HG03342 (cell line): ENCODE results near the gene WDR17.

Experiments
- ATAC-seq: cut with Tn5 transposase; IDR thresholded peaks from one replicate; pipeline ENCODE4 v1.9.1; 2021; ENCODE audit warnings: mild to moderate bottlenecking, moderate library complexity; ENCODE audit not compliant: unreplicated experiment

WDR17 gene

GRCh38 chr4:176065435-176066291, at the start of gene WDR17:
Gene WDR17 (plus strand): TSS chr4:176065841. CDS start chr4:176111581, 45,740 bp downstream.
- peak; percentile 100 for ATAC-seq

DNA sequence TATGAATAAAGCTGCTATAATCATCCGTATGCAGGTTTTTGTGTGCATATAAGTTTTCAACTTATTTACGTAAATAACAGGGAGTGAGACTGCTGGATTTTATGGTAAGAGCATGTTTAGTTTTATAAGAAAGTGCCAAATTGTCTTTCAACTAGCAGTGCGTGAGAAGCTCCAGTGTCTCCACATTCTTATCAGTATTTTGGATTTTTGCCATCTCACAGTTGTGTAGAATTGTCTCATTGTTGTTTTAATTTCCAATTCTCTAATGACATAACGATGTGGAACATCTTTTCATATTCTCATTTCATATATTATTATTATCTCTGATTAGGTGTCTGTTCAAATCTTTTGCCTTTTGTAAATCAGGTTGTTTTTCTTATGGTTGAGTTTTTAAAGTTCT, 49.0 kb upstream of the WDR17 start:
- no peak for ATAC-seq

GRCh38 chr4:176020481-176021085, 45.1 kb upstream of the WDR17 start:
- ATAC-seq: no peak

DNA sequence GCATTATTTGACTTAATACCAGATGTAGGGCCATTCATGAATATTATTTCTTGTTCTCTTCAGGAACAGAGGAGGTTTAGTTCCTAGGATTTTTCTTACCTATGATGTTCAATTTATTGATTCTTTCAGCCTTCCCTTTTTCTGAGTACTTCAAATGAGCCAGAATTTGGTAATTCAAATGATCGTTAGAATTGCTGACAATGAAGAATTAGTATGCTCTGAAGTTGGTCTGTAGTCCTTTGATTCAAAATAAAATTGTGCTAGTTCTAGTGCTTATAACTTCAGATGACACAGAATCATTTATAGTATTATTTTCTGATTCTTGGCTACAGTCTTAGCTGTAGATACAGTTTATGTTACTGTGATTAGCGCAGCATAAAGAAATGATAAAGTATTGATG, 35.2 kb upstream of the WDR17 start:
- no peak for ATAC-seq

DNA sequence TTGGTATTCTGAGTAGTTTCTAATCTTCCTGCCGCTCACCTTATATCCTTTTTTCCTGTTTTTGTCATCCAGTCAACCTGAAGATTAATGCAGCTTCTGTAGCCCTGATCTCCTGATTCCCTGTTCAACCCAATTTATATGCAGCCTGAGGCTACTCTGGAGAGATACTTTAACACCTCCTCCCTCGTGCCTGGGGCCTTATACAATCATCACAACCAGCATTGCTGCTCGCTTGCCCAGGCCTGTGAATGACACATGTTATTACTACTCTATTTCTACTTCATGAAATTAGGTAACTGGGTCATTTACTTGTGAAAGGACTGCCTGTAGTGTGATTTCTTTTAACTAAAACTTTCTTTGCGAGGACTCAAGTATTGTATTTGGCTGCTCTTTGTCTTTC, 33.7 kb upstream of the WDR17 start:
- ATAC-seq: no peak

DNA sequence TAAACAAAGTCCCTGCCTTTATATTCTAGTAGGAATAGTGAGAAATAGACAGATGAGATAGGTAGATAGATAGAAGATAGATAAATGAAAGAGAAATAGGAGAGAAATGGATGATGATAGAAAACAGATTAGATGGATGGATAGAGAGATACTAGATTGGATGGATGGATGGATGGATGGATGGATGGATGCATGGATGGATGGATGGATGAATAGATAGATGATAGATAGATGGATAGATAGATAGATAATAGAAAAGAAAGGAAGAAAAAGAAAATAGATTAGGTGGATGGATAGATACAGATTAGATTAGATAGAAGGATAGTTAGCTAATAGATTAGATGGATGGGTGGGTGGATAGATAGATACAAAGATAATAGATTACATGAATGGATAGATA, 33.2 kb upstream of the WDR17 start:
- no peak for ATAC-seq

DNA sequence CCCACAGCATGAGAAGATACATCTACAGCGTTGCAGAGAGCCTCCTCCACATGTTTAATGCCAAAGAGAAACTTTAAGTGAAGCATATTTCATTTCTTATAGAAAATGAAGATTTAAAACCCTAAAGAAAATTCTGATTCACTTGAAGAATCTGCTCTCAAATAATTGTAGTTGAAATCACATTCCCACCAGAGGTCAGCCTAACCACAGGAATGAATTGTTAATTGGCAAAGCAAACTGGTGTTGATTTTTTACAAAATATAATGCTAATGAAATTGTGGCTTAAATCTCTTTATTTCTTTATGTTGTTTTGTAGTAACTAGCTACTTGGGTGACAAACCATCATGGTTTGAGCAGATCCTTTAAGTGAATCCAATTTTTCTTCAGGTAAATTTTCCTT, 31.1 kb upstream of the WDR17 start:
- ATAC-seq: no peak

DNA sequence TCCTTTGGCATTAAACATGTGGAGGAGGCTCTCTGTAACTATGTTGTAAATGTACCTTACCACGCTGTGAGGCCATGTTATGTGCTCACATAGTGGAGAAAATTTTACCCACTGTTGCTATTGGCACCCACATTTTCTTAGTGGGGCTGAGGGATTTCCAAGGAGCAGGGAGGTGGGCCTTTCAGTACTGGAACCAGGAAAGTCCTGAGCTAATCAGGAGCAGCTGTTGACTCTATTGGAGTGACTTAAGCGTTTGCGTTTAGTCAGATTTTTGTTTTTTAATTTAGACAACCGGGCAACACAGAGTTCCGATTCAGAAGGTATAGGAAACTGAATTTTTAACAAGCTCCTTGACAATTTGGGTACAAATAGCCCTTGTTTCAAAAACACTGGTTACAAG, 30.7 kb upstream of the WDR17 start:
- ATAC-seq: no peak

- no peak for ATAC-seq
Measured at GRCh38 chr4:176036585-176037205, 28.9 kb upstream of the WDR17 start.

GRCh38 chr4:176038789-176039188, 26.9 kb upstream of the WDR17 start:
- ATAC-seq: no peak

GRCh38 chr4:176042195-176042594, 23.4 kb upstream of the WDR17 start:
- no peak for ATAC-seq

GRCh38 chr4:176043838-176044588, 21.6 kb upstream of the WDR17 start:
- ATAC-seq: no peak

DNA sequence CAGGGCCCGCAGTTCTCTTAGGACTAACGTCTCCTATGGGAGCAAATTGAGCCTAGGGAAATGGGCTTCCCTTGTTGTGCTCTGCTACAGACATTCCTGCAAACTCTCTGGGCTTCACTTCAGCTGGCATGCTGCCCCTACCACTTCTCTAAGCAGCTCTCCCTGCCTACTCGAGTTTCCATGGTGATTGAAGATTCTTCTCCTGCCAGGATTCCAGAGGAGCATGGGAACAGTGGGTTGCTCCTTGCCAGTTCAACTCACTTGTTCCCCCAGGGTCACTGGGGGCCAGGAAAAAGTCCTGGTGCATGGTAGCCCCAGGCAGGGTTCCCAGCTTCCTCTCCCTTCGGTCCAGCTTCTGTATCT, 21.1 kb upstream of the WDR17 start:
- no peak for ATAC-seq

DNA sequence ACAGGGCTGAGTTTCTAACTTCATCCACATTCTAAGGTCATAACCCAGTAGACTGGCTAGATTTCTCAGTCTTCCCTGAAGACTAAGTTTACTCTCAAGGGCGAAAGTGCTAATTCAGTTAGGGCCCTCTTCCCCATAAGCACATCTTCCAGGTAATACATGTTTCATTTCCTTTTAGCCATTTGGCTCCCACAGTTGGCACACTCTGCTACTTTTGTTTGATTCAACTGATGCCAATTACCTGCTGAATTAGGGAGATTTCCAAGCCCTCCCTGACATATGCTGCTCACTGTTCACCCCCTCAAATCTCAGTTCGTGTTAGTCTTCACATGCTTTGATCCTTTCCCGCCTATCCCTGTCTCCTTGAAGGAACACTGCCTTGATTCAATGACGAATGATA, 17.0 kb upstream of the WDR17 start:
- ATAC-seq: no peak

- peak; percentile 98 for ATAC-seq
Measured at GRCh38 chr4:176052744-176053143, 12.9 kb upstream of the WDR17 start.

GRCh38 chr4:176053785-176054184, 11.9 kb upstream of the WDR17 start:
- ATAC-seq: no peak

DNA sequence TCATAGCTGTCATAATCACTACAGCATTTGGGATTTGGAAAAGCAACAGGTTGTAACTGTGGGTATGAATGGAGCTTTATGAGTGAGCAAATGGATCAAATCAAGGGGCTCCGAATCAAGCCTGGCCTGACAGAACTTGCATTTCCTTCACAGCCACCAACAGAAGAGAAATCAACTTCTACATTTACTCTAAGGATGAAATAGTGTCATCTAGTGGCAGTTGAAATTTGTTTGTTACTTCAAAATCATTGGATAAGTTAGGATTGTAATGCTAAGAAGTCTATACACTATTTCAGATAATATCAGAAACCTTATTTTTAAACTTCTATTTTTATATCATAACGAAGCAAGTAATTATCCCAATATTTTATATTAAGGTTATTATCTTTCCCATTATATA, 10.7 kb upstream of the WDR17 start:
- no peak for ATAC-seq

GRCh38 chr4:176063718-176064117, 1.9 kb upstream of the WDR17 start:
- no peak for ATAC-seq

GRCh38 chr4:176064539-176064938, 1.1 kb upstream of the WDR17 start:
- no peak for ATAC-seq

GRCh38 chr4:176066757-176067156, 1.1 kb downstream of the WDR17 start:
- ATAC-seq: no peak

- no peak for ATAC-seq
Measured at GRCh38 chr4:176077561-176077960, 11.9 kb downstream of the WDR17 start.
